OCI-LY3 (cell line): ENCODE results near the gene AKAP8L.

Experiments used
- H2AFZ ChIP-seq: fragments of 200-600, 300-600 bp; shearing (Covaris generic); 2 replicates; pipeline ENCODE4 v1.6.0; 2014; ENCODE audit warnings: antibody characterized with exemption, low read depth, low read length
- H3K27ac ChIP-seq: fragments of 200-600, 300-600 bp; sonication (generic); 2 replicates; pipeline ENCODE4 v1.5.1; 2014; ENCODE audit warnings: mild to moderate bottlenecking, low read length, moderate library complexity, mixed read lengths
- H3K27me3 ChIP-seq: fragments of 200-600, 300-600 bp; sonication (generic); 2 replicates; pipeline ENCODE4 v1.6.1; 2014; ENCODE audit warnings: low read depth, low read length, mixed read lengths
- H3K36me3 ChIP-seq: fragments of 200-600, 300-600 bp; sonication (generic); replicated peaks from 2 replicates; pipeline ENCODE3; 2014; ENCODE audit warnings: low read depth, low read length, mixed read lengths
- H3K4me1 ChIP-seq: fragments of 300-600, 200-600 bp; sonication (generic); 2 replicates; pipeline ENCODE4 v1.6.1; 2014; ENCODE audit warnings: low read length, mixed read lengths
- H3K4me2 ChIP-seq: fragments of 200-600, 300-600 bp; sonication (generic); 2 replicates; pipeline ENCODE4 v1.6.1; 2014; ENCODE audit warnings: low read length, mixed read lengths
- H3K4me3 ChIP-seq: fragments of 300-600, 200-600 bp; sonication (generic); 2 replicates; pipeline ENCODE4 v1.5.1; 2014; ENCODE audit warnings: antibody characterized with exemption, mild to moderate bottlenecking, low read length, moderate library complexity
- H3K79me2 ChIP-seq: fragments of 300-600, 200-600 bp; shearing (Covaris generic); 2 replicates; pipeline ENCODE4 v1.6.1; 2014; ENCODE audit warnings: mild to moderate bottlenecking, low read length, mixed read lengths
- H3K9ac ChIP-seq: fragments of 300-600, 200-600 bp; shearing (Covaris generic); 2 replicates; pipeline ENCODE4 v1.6.0; 2014; ENCODE audit warnings: mild to moderate bottlenecking, low read length, moderate library complexity
- H3K9me3 ChIP-seq: fragments of 200-600, 300-600 bp; shearing (Covaris generic); 2 replicates; pipeline ENCODE4 v1.6.1; 2014; ENCODE audit warnings: low read length, mixed read lengths; ENCODE audit not compliant: insufficient read depth
- H4K20me1 ChIP-seq: fragments of 200-600, 300-600 bp; sonication (generic); 2 replicates; pipeline ENCODE4 v1.6.1; 2016; ENCODE audit warnings: low read length, mixed read lengths; ENCODE audit not compliant: insufficient read depth
- CTCF ChIP-seq: fragments of 200-600, 300-600 bp; sonication (generic); IDR thresholded peaks from 2 replicates; pipeline ENCODE4 v1.5.1; 2014; ENCODE audit warnings: antibody characterized with exemption, low read length, low read depth
- EZH2phosphoT487 ChIP-seq: fragments of 200-600 bp; shearing (Covaris generic); IDR thresholded peaks from 2 replicates; pipeline ENCODE4 v1.6.1; 2018; ENCODE audit warnings: antibody characterized with exemption, mixed run types, low read depth

The AKAP8L gene

GRCh38 chr19:15423130-15423529 lies 4.3 kb upstream of the AKAP8L start:
- Histone ChIP-seq H3K4me2 (no peak overlapping the region), H4K20me1 (no peaks in the 10 kb centered on the region), H3K4me1 (peaks cover 7% of the 10 kb centered on the region), H3K36me3 (peaks cover 48% of the 10 kb centered on the region), H3K9ac (no peak overlapping the region), H3K4me3 (no peak overlapping the region), H3K27me3 (no peaks in the 10 kb centered on the region), H2AFZ (no peak overlapping the region), H3K79me2 (peaks cover 20% of the 10 kb centered on the region), H3K9me3 (no peaks in the 10 kb centered on the region), H3K27ac (no peak overlapping the region)
- TF ChIP-seq EZH2phosphoT487 (no peak), CTCF (no peak)

GRCh38 chr19:15422296-15423075 lies 3.7 kb upstream of the AKAP8L start:
- Histone ChIP-seq H3K9me3 (no peaks in the 10 kb centered on the region), H3K4me3 (no peak overlapping the region), H3K4me2 (no peak overlapping the region), H3K27me3 (no peaks in the 10 kb centered on the region), H3K9ac (no peak overlapping the region), H3K4me1 (peaks cover 10% of the 10 kb centered on the region), H3K27ac (no peak overlapping the region), H3K79me2 (peaks cover 20% of the 10 kb centered on the region), H2AFZ (no peak overlapping the region), H4K20me1 (peaks cover 5% of the 10 kb centered on the region), H3K36me3 (peaks cover 44% of the 10 kb centered on the region)
- TF ChIP-seq CTCF (no peak), EZH2phosphoT487 (no peak)

- no peak for TF ChIP-seq CTCF
- no peak for TF ChIP-seq EZH2phosphoT487
- Histone ChIP-seq H3K36me3 (peaks cover 42% of the 10 kb centered on the region), H3K79me2 (peaks cover 24% of the 10 kb centered on the region), H2AFZ (no peak overlapping the region), H4K20me1 (peaks cover 12% of the 10 kb centered on the region), H3K9me3 (no peaks in the 10 kb centered on the region), H3K4me2 (no peak overlapping the region), H3K4me3 (no peak overlapping the region), H3K9ac (no peak overlapping the region), H3K27me3 (no peaks in the 10 kb centered on the region), H3K27ac (no peak overlapping the region), H3K4me1 (peaks cover 17% of the 10 kb centered on the region)
Measured at GRCh38 chr19:15421721-15422260, 3.0 kb upstream of the AKAP8L start.

- no peak for TF ChIP-seq EZH2phosphoT487
- TF ChIP-seq CTCF: no peak
- H3K9ac ChIP-seq: no peak overlapping the region
- H3K4me2 ChIP-seq: no peak overlapping the region
- H3K4me3 ChIP-seq: no peak overlapping the region
- H3K27ac ChIP-seq: no peak overlapping the region
- H3K79me2 ChIP-seq: peaks cover 27% of the 10 kb centered on the region
- H2AFZ ChIP-seq: no peak overlapping the region
- H3K9me3 ChIP-seq: no peaks in the 10 kb centered on the region
- H4K20me1 ChIP-seq: peaks cover 17% of the 10 kb centered on the region
- H3K36me3 ChIP-seq: peaks cover 42% of the 10 kb centered on the region
- H3K27me3 ChIP-seq: no peaks in the 10 kb centered on the region
- H3K4me1 ChIP-seq: peaks cover 18% of the 10 kb centered on the region
Measured at GRCh38 chr19:15421136-15421695, 2.4 kb upstream of the AKAP8L start.
